Neural crest cell (in vitro differentiated cells): ENCODE results near the gene NR3C2. TPM values are rescaled to one million over a fixed set of nuclear protein-coding genes. Genes with fewer than 3 reads are reported as not detected.

Experiments used
- DNase-seq: peaks from one replicate; pipeline ENCODE4 v3.0.0; 2021; ENCODE audit warnings: low read depth, mixed read lengths, low spot score
- H3K27ac Mint-ChIP-seq: one replicate; pipeline ENCODE4 v1.8.0; 2021; ENCODE audit warnings: mild to moderate bottlenecking, mixed read lengths; ENCODE audit not compliant: unreplicated experiment
- H3K27me3 Mint-ChIP-seq: 2 replicates; pipeline ENCODE4 v1.8.0; 2021; ENCODE audit warnings: low read depth, mild to moderate bottlenecking, mixed read lengths
- H3K36me3 Mint-ChIP-seq: 2 replicates; pipeline ENCODE4 v1.8.0; 2021; ENCODE audit warnings: low read depth, mild to moderate bottlenecking, mixed read lengths
- H3K4me1 Mint-ChIP-seq: 2 replicates; pipeline ENCODE4 v1.8.0; 2021; ENCODE audit warnings: mixed read lengths
- H3K4me3 Mint-ChIP-seq: one replicate; pipeline ENCODE4 v1.8.0; 2021; ENCODE audit warnings: mild to moderate bottlenecking, mixed read lengths
- H3K9me3 Mint-ChIP-seq: 2 replicates; pipeline ENCODE4 v1.8.0; 2021; ENCODE audit warnings: mixed read lengths
- CTCF ChIP-seq: fragments of 200-600 bp; sonication (generic); conservative IDR thresholded peaks from 2 replicates; pipeline ENCODE4 v1.5.0; 2021; ENCODE audit warnings: antibody characterized with exemption, mild to moderate bottlenecking
- total RNA-seq: library from RNA; stranded (reverse); gene quantifications from 2 replicates; pipeline ENCODE4 v1.2.1, GENCODE V29; 2021

Gene NR3C2
- total RNA-seq, 1 donor from 2014 or later, result 0.21 TPM

GRCh38 chr4:148434075-148434773, 8.0 kb downstream of the NR3C2 start:
- H3K27ac Mint-ChIP-seq, result no peak overlapping the region
- no peaks in the 10 kb centered on the region for H3K4me1 Mint-ChIP-seq
- no peak overlapping the region for H3K4me3 Mint-ChIP-seq
- no peaks in the 10 kb centered on the region for H3K9me3 Mint-ChIP-seq
- no peak for TF ChIP-seq CTCF
- no peak for DNase-seq
- peaks cover 61% of the 10 kb centered on the region for H3K27me3 Mint-ChIP-seq
- no peaks in the 10 kb centered on the region for H3K36me3 Mint-ChIP-seq

- Mint-ChIP-seq H3K9me3 (no peaks in the 10 kb centered on the region), H3K27ac (no peak overlapping the region), H3K27me3 (peaks cover 46% of the 10 kb centered on the region), H3K4me3 (no peak overlapping the region), H3K36me3 (no peaks in the 10 kb centered on the region), H3K4me1 (no peaks in the 10 kb centered on the region)
- no peak for TF ChIP-seq CTCF
- no peak for DNase-seq
Observed at GRCh38 chr4:148431401-148431800, 10.8 kb downstream of the NR3C2 start.

GRCh38 chr4:148430854-148431253, 11.4 kb downstream of the NR3C2 start:
- no peaks in the 10 kb centered on the region for H3K4me1 Mint-ChIP-seq
- H3K27me3 Mint-ChIP-seq, result peaks cover 41% of the 10 kb centered on the region
- no peak for TF ChIP-seq CTCF
- no peaks in the 10 kb centered on the region for H3K36me3 Mint-ChIP-seq
- DNase-seq, result no peak
- no peak overlapping the region for H3K27ac Mint-ChIP-seq
- no peak overlapping the region for H3K4me3 Mint-ChIP-seq
- H3K9me3 Mint-ChIP-seq, result no peaks in the 10 kb centered on the region

GRCh38 chr4:148429206-148429605, 13.0 kb downstream of the NR3C2 start:
- H3K27ac Mint-ChIP-seq, result no peak overlapping the region

GRCh38 chr4:148426643-148427042, 15.6 kb downstream of the NR3C2 start:
- no peaks in the 10 kb centered on the region for H3K9me3 Mint-ChIP-seq
- H3K27ac Mint-ChIP-seq, result no peak overlapping the region
- H3K4me1 Mint-ChIP-seq, result no peaks in the 10 kb centered on the region
- DNase-seq, result no peak
- H3K4me3 Mint-ChIP-seq, result no peak overlapping the region
- H3K27me3 Mint-ChIP-seq, result peaks cover 18% of the 10 kb centered on the region
- TF ChIP-seq CTCF, result no peak
- no peaks in the 10 kb centered on the region for H3K36me3 Mint-ChIP-seq

More at GRCh38 chr4:148429206-148429605, 13.0 kb downstream of the NR3C2 start:
- H3K27me3 Mint-ChIP-seq, result peaks cover 27% of the 10 kb centered on the region
- H3K36me3 Mint-ChIP-seq, result no peaks in the 10 kb centered on the region
- no peaks in the 10 kb centered on the region for H3K9me3 Mint-ChIP-seq
- TF ChIP-seq CTCF, result no peak
- no peak overlapping the region for H3K4me3 Mint-ChIP-seq
- no peak for DNase-seq
- no peaks in the 10 kb centered on the region for H3K4me1 Mint-ChIP-seq
